Stimulated activated CD4-positive, alpha-beta T cell treated with anti-CD3 and anti-CD28 coated beads, Interleukin-1b, Interleukin-23, amount 100 ng/mL, for 48 hours (primary cell): ENCODE measurements around the gene NME3.

Experiments
- DNase-seq: peaks from one replicate; pipeline ENCODE4 v3.0.0-alpha.2; 2020

Gene NME3

GRCh38 chr16:1779741-1780676 is 8.7 kb upstream of the NME3 start:
- no peak for DNase-seq

GRCh38 chr16:1779234-1779701 is 7.9 kb upstream of the NME3 start:
- no peak for DNase-seq

- no peak for DNase-seq
Observed at GRCh38 chr16:1778200-1779179, 7.1 kb upstream of the NME3 start.

- DNase-seq: peak; percentile 6
Observed at GRCh38 chr16:1777375-1778199, 6.2 kb upstream of the NME3 start.

GRCh38 chr16:1776991-1777374 is 5.6 kb upstream of the NME3 start:
- DNase-seq: no peak

- no peak for DNase-seq
Observed at GRCh38 chr16:1776672-1776955, 5.3 kb upstream of the NME3 start.

GRCh38 chr16:1775846-1776671 is 4.7 kb upstream of the NME3 start:
- no peak for DNase-seq

GRCh38 chr16:1775006-1775845 is 3.9 kb upstream of the NME3 start:
- no peak for DNase-seq

- no peak for DNase-seq
Observed at GRCh38 chr16:1774448-1774780, 3.1 kb upstream of the NME3 start.

GRCh38 chr16:1773703-1774447 is 2.5 kb upstream of the NME3 start:
- DNase-seq: no peak

GRCh38 chr16:1772908-1773702 is 1.8 kb upstream of the NME3 start, which contains the start of gene MRPS34:
MRPS34 (minus strand) TSS chr16:1773134; CDS start chr16:1773119, 15 bp downstream.
- DNase-seq: peak; percentile 84

GRCh38 chr16:1772362-1772907 is 1.1 kb upstream of the NME3 start, which contains the start of gene EME2:
EME2 (plus strand) TSS chr16:1772810; CDS start chr16:1773228, 418 bp downstream.
- peak; percentile 78 for DNase-seq

GRCh38 chr16:1771864-1772361 is 570 bp upstream of the NME3 start:
- DNase-seq: no peak

GRCh38 chr16:1770328-1771187 is 785 bp downstream of the NME3 start:
- peak; percentile 49 for DNase-seq

GRCh38 chr16:1769402-1770300 is 1.7 kb downstream of the NME3 start:
- no peak for DNase-seq

- no peak for DNase-seq
Observed at GRCh38 chr16:1768767-1769401, 2.5 kb downstream of the NME3 start.
